ENCODE results near the gene TGFBR3.
"Not testable (repeated sequence)": the region's sequence is repeated elsewhere in the genome, so short reads cannot be mapped to it uniquely, and the experiment has no call there.

Gene TGFBR3

DNA sequence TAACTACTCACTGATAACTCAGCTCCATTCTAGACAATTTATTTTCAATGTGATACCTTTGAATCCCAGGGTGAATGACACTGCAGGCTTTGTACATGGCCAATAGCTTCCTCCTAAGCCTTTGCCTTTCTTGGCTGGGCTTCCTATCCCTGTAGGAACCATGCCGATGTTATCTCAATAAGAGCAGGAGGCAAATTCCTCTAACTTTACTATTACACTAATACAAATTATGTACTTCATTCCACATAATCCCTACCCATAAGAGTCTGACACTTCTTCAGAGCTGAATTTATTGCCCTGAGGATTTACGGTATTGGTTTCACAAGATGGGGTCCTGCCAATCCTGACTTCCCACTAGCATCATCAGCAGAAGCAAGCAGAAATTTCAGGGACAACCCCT, 14.0 kb downstream of the TGFBR3 start:
- Mint-ChIP-seq H3K4me1 (ENCODE audit: low read depth) (peaks cover 49% of the 10 kb centered on the region), H3K36me3 (peaks cover 2% of the 10 kb centered on the region), H3K27ac (no peak overlapping the region), H3K27me3 (no peaks in the 10 kb centered on the region), H3K4me3 (no peak overlapping the region), H3K9me3 (ENCODE audit: low read depth) (no peaks in the 10 kb centered on the region)

DNA sequence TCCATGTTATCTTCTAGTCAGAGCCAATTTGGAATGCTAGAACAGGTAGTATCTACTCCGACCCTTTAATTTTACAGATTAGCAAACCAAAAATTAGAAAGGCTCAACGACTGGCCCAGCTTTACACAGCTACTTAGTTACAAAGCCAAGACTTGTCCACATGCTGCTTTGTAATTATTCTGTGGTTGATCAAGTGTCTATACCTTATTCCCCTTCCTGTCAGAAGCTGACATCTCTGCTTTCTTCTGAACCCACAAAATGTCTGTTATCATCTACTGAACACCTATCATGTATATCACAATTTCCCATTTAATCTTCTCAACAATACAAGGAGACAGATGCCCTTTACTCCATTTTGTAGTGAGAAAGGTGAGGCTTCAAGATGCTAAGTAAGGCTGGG, 15.6 kb downstream of the TGFBR3 start:
- Mint-ChIP-seq H3K4me3 (no peak overlapping the region), H3K9me3 (ENCODE audit: low read depth) (no peaks in the 10 kb centered on the region), H3K36me3 (peaks cover 5% of the 10 kb centered on the region), H3K27me3 (no peaks in the 10 kb centered on the region), H3K4me1 (ENCODE audit: low read depth) (peaks cover 37% of the 10 kb centered on the region), H3K27ac (no peak overlapping the region)

DNA sequence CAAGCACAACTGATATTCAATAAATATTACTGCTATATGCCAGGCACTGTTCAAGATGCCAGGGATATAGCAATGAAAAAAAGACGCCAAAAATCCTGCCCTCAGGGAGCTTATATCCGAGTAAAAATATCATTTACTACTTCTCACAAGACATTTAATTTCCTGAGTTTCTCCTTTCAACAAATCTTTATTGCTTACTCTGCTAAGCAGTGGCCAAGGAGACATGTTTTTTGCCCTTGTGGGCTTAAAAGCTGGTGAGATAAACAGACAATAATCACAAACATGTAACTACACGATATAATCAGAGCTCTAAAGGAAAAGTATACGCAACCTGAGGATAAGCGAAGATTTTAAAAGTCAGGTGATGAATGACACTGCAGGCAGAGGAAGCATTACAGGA, 19.5 kb downstream of the TGFBR3 start:
- no peaks in the 10 kb centered on the region for H3K27me3 Mint-ChIP-seq
- H3K4me1 Mint-ChIP-seq (ENCODE audit: low read depth) = peaks cover 15% of the 10 kb centered on the region
- peaks cover 6% of the 10 kb centered on the region for H3K36me3 Mint-ChIP-seq
- H3K4me3 Mint-ChIP-seq = no peak overlapping the region
- no peak overlapping the region for H3K27ac Mint-ChIP-seq
- H3K9me3 Mint-ChIP-seq (ENCODE audit: low read depth) = no peaks in the 10 kb centered on the region

DNA sequence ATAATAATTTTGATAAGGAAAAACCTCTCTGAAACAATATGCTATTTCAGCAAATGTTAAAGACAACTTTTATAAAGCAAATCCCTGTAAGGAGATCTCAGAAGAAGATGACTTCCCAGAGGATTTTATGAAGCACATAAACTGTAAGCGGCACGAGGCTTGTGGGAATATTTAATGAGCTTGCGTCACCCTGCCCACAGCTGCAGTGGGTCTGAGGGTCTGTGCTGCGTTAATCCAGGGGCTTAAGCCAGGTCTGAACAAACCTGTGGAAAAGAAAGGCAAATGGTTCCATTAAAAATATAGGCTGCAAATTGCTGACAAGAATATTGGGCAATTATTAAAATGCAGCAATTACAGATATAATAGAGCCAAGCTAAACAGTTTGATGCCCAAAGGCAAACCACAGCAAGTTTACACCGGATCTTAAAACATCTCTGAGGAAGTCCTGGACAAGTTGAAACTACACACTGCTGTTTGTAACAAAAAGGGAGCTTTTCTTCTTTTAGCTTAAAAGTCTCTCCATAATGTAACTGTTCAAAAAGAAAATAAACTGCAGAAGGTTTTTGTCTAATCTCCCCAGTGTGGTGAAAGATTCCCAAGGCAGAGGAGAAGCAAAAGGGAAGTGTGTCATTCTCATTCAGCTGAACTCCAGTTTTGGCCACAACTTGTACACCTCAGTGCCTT, 21.8 kb downstream of the TGFBR3 start:
- no peak overlapping the region for H3K4me3 Mint-ChIP-seq
- H3K4me1 Mint-ChIP-seq (ENCODE audit: low read depth) = peaks cover 2% of the 10 kb centered on the region
- H3K36me3 Mint-ChIP-seq = peaks cover 13% of the 10 kb centered on the region
- H3K9me3 Mint-ChIP-seq (ENCODE audit: low read depth) = no peaks in the 10 kb centered on the region
- H3K27ac Mint-ChIP-seq = no peak overlapping the region
- no peaks in the 10 kb centered on the region for H3K27me3 Mint-ChIP-seq

DNA sequence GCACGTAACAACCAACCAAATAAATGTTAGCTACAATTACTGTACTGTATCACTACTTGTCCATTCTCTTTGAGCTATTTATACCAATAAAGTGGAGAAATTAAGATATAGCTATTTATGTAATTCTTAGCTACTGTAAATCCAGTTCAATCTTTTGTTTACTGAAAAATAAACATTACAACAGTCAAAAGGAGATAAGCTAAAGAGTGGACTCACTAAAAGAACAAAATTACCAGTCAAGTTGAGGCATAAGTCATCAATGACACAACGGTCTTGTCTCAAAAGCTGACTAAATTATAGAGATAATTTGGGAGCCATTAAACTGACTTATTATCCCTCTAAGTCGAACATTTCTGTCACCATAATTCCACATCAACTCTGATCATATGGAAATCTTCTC, 22.5 kb downstream of the TGFBR3 start:
- peaks cover 2% of the 10 kb centered on the region for H3K4me1 Mint-ChIP-seq (ENCODE audit: low read depth)
- no peaks in the 10 kb centered on the region for H3K27me3 Mint-ChIP-seq
- no peak overlapping the region for H3K27ac Mint-ChIP-seq
- peaks cover 13% of the 10 kb centered on the region for H3K36me3 Mint-ChIP-seq
- H3K9me3 Mint-ChIP-seq (ENCODE audit: low read depth) = no peaks in the 10 kb centered on the region
- H3K4me3 Mint-ChIP-seq = no peak overlapping the region

DNA sequence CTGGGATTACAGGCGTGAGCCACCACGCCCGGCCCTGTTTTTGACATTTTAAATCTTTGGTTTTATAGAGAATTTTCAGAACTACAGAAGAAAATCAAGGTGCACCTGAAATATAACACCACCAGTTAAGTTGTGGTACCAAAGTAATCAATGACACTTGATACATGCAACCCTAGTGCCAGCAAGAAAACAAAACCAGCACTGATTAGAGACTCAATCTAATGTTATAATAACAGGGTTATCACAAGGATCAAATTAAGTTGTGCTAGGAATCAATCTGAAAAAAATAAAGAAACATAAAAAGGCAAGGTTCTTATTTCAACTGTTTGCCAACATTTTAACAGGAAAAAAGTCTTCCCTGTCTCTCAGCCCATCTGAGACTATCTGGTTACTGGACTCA, 23.8 kb downstream of the TGFBR3 start:
- H3K27ac Mint-ChIP-seq = no peak overlapping the region
- H3K4me1 Mint-ChIP-seq (ENCODE audit: low read depth) = peaks cover 2% of the 10 kb centered on the region
- H3K9me3 Mint-ChIP-seq (ENCODE audit: low read depth) = no peaks in the 10 kb centered on the region
- H3K36me3 Mint-ChIP-seq = peaks cover 11% of the 10 kb centered on the region
- no peak overlapping the region for H3K4me3 Mint-ChIP-seq
- H3K27me3 Mint-ChIP-seq = no peaks in the 10 kb centered on the region

DNA sequence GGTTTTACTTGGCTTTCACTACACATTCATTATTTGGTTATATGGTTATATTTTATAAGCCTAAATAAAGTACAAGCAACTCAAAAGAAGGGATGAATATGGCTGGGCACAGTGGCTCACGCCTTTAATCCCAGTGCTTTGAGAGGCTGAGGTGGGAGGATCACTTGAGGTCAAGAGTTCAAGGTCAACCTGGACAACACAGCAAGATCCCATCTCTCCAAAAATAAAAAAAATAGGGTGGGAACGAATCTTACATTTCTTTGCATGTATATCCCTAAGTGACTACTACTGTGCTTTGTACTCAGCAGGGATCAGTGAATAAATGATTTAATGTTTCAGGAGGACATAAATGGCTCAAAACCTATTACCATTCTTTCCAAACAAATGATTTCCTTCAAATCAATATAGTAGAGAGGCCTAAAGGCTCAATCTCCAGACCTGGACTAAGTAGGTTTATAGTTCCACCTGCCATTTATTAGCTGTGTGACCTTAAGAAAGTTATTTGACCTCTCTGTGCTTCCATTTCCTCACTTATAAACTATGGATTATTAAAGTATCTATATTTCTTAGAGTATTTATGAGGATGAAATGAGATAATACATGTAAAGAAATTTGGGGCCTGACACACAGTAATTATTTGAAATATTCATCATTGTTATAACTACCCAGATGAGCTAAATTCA, 28.3 kb downstream of the TGFBR3 start:
- Mint-ChIP-seq H3K27ac (no peak overlapping the region), H3K4me1 (ENCODE audit: low read depth) (no peaks in the 10 kb centered on the region), H3K4me3 (no peak overlapping the region), H3K36me3 (peaks cover 10% of the 10 kb centered on the region), H3K27me3 (no peaks in the 10 kb centered on the region), H3K9me3 (ENCODE audit: low read depth) (no peaks in the 10 kb centered on the region)

DNA sequence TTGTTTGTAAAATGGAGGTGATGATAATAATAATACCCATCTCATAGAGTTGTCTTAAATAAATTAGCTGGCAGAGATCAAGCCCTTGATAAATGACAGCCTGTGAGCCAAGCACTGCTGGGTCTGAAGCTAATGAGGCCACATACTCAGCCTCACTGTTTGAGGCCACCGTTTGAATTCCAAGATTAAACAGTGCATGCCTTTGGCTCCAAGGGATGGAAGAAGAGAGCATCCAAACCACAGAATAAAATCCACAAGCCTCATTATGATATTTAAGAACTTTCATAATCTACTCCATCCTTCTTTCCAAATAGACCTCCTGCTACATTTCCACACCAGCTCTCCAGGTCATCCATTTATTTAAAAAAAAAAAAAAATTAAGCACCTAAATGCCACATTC, 29.0 kb downstream of the TGFBR3 start:
- Mint-ChIP-seq H3K9me3 (ENCODE audit: low read depth) (no peaks in the 10 kb centered on the region), H3K36me3 (peaks cover 10% of the 10 kb centered on the region), H3K4me3 (no peak overlapping the region), H3K4me1 (ENCODE audit: low read depth) (no peaks in the 10 kb centered on the region), H3K27me3 (no peaks in the 10 kb centered on the region), H3K27ac (no peak overlapping the region)

DNA sequence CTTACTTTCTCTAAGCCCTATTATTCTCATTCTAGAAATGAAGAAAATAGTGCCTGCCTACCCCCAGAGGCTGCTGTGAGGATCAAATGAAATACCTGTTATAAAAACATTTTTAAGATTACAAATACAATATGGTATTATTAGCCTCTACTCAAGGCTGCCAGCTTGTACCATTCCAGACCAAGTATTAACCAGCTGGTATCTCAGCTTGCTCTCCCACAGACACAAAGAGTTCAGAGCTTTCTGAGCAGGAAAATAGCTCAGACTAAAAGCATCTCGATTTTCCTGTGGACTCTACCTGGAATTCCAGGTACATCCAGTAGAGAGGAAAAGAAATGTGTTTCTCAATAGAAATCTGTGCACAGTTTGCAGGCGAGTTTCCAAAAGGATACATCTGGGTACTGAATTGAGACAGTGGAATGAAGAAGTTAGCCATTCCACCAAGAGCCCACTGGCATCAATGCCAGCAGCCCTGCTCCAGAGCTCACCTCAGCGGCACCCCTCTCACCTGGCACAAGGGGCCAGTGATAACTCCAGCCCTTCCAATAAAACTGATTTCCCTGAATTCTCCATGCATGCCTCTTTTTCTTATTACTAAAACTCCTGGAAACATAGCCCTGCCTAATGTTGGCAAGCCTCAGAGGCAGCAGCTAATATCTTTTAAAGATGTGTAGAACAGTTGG, 31.0 kb downstream of the TGFBR3 start:
- Mint-ChIP-seq H3K9me3 (ENCODE audit: low read depth) (no peaks in the 10 kb centered on the region), H3K27ac (no peak overlapping the region), H3K4me3 (no peak overlapping the region), H3K4me1 (ENCODE audit: low read depth) (no peaks in the 10 kb centered on the region), H3K36me3 (peaks cover 5% of the 10 kb centered on the region), H3K27me3 (no peaks in the 10 kb centered on the region)

DNA sequence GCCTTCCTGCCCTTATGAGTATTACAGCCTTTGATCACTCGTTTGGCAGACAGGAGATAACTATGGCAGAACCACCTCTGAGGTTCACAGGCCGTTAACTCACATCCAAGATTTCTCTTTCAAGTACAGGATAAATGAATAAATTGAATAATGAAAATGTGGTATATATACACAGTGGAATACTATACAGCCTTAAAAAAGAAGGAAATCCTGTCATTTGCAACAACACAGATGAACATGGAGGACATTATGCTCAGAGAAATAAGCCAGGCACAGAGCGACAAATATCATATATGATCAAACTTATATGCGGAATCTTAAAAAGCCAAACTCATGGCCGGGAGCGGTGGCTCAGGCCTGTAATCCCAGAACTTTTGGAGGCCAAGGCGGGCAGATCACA, 32.6 kb downstream of the TGFBR3 start:
- Mint-ChIP-seq H3K27ac (no peak overlapping the region), H3K36me3 (peaks cover 3% of the 10 kb centered on the region), H3K27me3 (no peaks in the 10 kb centered on the region), H3K9me3 (ENCODE audit: low read depth) (no peaks in the 10 kb centered on the region), H3K4me3 (no peak overlapping the region), H3K4me1 (ENCODE audit: low read depth) (no peaks in the 10 kb centered on the region)

DNA sequence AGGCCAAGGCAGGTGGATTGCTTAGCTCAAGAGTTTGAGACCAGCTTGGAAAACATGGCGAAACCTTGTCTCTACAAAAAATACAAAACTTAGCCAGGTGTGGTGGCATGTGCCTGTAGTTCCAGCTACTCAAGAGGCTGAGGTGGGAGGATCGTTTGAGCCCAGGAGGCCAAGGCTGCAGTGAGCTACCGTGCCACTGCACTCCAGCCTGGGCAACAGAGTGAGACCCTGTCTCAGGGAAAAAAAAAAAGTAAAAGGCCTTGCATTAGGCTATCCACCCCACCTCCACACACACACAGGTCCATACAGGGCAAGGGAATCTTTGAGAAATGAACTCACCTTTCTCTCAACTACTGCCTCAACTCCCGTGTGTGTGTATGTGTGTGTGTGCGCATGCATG, 33.9 kb downstream of the TGFBR3 start:
- not testable (repeated sequence) for H3K4me1 Mint-ChIP-seq (ENCODE audit: low read depth); H3K9me3 Mint-ChIP-seq (ENCODE audit: low read depth); H3K36me3 Mint-ChIP-seq; H3K27ac Mint-ChIP-seq; H3K27me3 Mint-ChIP-seq; H3K4me3 Mint-ChIP-seq

DNA sequence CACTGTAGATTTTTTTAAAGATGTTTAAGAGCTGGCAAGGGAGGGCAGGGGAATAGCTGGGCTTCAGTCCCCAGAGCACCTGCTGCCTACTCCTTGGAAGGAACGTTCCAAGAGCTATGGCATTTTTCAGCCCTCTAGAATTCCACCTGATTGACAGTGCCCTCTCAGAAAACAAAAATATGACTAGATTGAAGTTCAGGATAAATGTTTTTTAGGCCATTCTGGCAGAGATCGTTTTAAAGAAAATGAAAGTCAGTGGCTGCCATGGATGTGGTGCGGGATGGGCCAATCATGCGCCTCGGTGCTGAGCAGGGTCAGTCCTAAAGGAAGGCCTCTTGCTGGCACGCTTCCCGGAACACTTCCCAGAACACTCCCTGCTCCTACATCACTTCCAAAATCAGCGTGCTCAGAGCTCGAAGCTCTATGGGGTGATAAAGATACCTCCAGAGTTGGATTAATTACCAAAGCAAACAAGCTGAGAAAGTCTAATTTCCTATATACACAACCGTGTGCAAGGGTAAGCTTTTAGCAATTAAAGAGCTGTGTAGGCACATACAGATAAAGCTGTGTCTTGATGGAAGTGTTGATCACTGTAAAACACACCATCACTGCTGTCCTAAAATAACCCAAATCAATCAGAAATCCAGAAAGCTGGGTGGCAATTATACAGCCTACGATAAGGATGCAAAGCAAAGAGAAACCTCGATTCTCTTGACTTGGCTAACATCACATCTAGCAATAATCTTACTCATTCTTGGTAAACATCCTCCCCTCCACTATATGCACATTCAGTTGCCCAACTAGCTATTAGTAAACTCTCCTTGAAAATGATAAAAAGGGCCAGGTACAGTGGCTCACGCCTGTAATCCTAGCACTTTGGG, 34.6 kb downstream of the TGFBR3 start:
- Mint-ChIP-seq H3K27me3 (no peaks in the 10 kb centered on the region), H3K36me3 (peaks cover 3% of the 10 kb centered on the region), H3K27ac (no peak overlapping the region), H3K4me1 (ENCODE audit: low read depth) (peaks cover 5% of the 10 kb centered on the region), H3K4me3 (no peak overlapping the region), H3K9me3 (ENCODE audit: low read depth) (no peaks in the 10 kb centered on the region)

DNA sequence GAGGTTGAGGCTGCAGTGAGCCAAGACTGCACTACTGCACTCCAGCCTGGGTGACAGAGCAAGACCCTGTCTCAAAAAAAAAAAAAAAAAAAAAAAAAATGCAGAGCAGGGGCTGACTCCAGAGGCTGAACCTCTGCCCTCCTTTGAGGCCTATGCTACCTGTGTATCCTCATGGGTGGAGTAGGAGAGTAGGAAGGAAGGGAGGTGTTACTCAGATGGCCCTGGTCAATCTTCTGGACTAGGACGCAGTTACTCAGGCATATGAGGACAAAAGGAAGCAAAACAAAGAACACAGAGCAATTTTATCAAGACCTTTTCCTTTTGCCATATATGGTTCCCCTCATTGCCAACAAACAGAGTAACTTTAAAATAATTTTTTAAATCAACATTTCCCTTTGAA, 35.2 kb downstream of the TGFBR3 start:
- Mint-ChIP-seq H3K4me1 (ENCODE audit: low read depth) (peaks cover 5% of the 10 kb centered on the region), H3K4me3 (no peak overlapping the region), H3K9me3 (ENCODE audit: low read depth) (no peaks in the 10 kb centered on the region), H3K27ac (no peak overlapping the region), H3K27me3 (no peaks in the 10 kb centered on the region), H3K36me3 (peaks cover 3% of the 10 kb centered on the region)

DNA sequence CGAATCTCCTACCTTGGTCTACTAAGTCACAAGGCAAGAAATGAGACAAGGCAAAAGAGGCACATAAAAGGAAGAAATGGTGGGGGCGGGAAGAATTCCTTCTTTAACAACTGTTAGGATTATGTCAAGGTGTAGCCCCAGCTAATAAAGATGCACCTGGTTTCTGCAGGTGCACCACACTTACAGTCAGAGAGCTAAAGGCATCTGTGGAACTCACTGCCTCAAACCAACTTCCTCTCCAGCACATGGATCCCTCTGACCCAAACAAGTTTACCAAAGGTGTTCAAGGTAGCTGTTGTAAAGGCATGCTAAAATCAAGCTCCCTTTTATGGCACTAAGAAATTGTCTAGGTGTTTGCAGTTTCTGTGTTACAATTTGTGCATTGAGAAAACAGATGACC, 38.1 kb downstream of the TGFBR3 start:
- Mint-ChIP-seq H3K27me3 (no peaks in the 10 kb centered on the region), H3K4me3 (no peak overlapping the region), H3K27ac (no peak overlapping the region), H3K36me3 (peaks cover 7% of the 10 kb centered on the region), H3K9me3 (ENCODE audit: low read depth) (no peaks in the 10 kb centered on the region), H3K4me1 (ENCODE audit: low read depth) (peaks cover 6% of the 10 kb centered on the region)

DNA sequence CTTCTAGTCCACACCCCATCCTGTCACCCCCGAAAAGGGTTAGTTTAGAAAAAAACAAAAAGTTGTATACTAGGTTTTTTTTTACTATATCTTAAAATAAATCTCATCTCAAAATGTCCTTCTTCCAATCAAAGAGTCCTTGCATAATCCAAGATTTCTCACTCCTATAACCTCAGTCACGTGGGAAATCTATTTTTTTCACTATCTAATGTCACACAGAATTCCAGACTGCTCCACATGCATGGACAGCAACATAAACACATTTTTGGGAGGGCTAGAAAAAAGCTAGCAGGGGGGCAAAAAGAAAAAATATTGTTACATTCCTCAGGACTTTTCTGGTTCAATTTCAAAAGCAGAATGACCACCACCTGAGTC, 39.3 kb downstream of the TGFBR3 start:
- no peak overlapping the region for H3K27ac Mint-ChIP-seq
- H3K27me3 Mint-ChIP-seq = no peaks in the 10 kb centered on the region
- no peak overlapping the region for H3K4me3 Mint-ChIP-seq
- H3K36me3 Mint-ChIP-seq = peaks cover 9% of the 10 kb centered on the region
- H3K9me3 Mint-ChIP-seq (ENCODE audit: low read depth) = no peaks in the 10 kb centered on the region
- peaks cover 15% of the 10 kb centered on the region for H3K4me1 Mint-ChIP-seq (ENCODE audit: low read depth)

All from activated naive CD8-positive, alpha-beta T cell (primary cell).